ENCODE measurements around the gene PLPP4.

PLPP4 gene

GRCh38 chr10:120508966-120509365 is 51.9 kb downstream of the PLPP4 start:
- Histone ChIP-seq H3K27me3 (ENCODE audit: insufficient read depth, poor library complexity, severe bottlenecking) (no peaks in the 10 kb centered on the region), H3K27ac (replicated peaks) (no peak overlapping the region), H3K4me3 (replicated peaks; ENCODE audit: insufficient read depth, low read length) (no peak overlapping the region)
- DNase-seq (ENCODE audit: low read depth in 1 of 2, low spot score in 1 of 2) = no peak
- TF ChIP-seq, protein P1, sequence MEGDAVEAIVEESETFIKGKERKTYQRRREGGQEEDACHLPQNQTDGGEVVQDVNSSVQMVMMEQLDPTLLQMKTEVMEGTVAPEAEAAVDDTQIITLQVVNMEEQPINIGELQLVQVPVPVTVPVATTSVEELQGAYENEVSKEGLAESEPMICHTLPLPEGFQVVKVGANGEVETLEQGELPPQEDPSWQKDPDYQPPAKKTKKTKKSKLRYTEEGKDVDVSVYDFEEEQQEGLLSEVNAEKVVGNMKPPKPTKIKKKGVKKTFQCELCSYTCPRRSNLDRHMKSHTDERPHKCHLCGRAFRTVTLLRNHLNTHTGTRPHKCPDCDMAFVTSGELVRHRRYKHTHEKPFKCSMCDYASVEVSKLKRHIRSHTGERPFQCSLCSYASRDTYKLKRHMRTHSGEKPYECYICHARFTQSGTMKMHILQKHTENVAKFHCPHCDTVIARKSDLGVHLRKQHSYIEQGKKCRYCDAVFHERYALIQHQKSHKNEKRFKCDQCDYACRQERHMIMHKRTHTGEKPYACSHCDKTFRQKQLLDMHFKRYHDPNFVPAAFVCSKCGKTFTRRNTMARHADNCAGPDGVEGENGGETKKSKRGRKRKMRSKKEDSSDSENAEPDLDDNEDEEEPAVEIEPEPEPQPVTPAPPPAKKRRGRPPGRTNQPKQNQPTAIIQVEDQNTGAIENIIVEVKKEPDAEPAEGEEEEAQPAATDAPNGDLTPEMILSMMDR (IDR thresholded peaks at IDR 0.05; ENCODE audit: insufficient read depth, low read length) = no peak
- TF ChIP-seq POLR2AphosphoS5 (IDR thresholded peaks at IDR 0.05; ENCODE audit: low read depth) = no peak
- TF ChIP-seq SPI1 (IDR thresholded peaks at IDR 0.05; ENCODE audit: borderline replicate concordance, low read depth) = no peak
- TF ChIP-seq GABPA (IDR thresholded peaks at IDR 0.05; ENCODE audit: low read depth) = no peak
- TF ChIP-seq, protein P2, sequence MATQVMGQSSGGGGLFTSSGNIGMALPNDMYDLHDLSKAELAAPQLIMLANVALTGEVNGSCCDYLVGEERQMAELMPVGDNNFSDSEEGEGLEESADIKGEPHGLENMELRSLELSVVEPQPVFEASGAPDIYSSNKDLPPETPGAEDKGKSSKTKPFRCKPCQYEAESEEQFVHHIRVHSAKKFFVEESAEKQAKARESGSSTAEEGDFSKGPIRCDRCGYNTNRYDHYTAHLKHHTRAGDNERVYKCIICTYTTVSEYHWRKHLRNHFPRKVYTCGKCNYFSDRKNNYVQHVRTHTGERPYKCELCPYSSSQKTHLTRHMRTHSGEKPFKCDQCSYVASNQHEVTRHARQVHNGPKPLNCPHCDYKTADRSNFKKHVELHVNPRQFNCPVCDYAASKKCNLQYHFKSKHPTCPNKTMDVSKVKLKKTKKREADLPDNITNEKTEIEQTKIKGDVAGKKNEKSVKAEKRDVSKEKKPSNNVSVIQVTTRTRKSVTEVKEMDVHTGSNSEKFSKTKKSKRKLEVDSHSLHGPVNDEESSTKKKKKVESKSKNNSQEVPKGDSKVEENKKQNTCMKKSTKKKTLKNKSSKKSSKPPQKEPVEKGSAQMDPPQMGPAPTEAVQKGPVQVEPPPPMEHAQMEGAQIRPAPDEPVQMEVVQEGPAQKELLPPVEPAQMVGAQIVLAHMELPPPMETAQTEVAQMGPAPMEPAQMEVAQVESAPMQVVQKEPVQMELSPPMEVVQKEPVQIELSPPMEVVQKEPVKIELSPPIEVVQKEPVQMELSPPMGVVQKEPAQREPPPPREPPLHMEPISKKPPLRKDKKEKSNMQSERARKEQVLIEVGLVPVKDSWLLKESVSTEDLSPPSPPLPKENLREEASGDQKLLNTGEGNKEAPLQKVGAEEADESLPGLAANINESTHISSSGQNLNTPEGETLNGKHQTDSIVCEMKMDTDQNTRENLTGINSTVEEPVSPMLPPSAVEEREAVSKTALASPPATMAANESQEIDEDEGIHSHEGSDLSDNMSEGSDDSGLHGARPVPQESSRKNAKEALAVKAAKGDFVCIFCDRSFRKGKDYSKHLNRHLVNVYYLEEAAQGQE (IDR thresholded peaks at IDR 0.05; ENCODE audit: insufficient replicate concordance, low read depth) = no peak

DNA sequence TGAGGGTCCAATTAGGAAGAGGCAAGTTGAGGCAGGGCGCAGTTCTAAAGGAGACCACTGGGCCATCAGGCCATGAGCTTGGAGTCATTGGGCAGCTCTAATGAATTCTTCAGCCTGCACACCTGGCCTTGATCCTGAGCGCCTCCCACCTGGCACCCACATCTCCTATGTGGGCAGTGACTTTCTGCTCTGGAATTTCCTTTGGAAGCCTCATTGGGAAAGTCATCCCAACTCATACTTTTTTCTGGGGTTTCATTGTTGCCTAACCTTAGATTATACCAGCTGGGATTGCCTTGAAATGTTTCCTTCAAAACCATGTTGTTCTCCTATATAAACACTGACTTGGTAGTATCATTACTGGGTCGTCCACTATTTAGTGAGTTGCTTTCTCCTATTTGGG is 54.1 kb downstream of the PLPP4 start:
- H3K27me3 ChIP-seq (ENCODE audit: insufficient read depth, poor library complexity, severe bottlenecking) = no peaks in the 10 kb centered on the region
- TF ChIP-seq GABPA (IDR thresholded peaks at IDR 0.05; ENCODE audit: low read depth) (no peak), POLR2AphosphoS5 (IDR thresholded peaks at IDR 0.05; ENCODE audit: low read depth) (no peak), SPI1 (IDR thresholded peaks at IDR 0.05; ENCODE audit: borderline replicate concordance, low read depth) (no peak)
- TF ChIP-seq, protein P1 (IDR thresholded peaks at IDR 0.05; ENCODE audit: insufficient read depth, low read length) = no peak
- TF ChIP-seq, protein P2 (IDR thresholded peaks at IDR 0.05; ENCODE audit: insufficient replicate concordance, low read depth) = no peak
- no peak overlapping the region for H3K27ac ChIP-seq (replicated peaks)
- H3K4me3 ChIP-seq (replicated peaks; ENCODE audit: insufficient read depth, low read length) = no peak overlapping the region
- DNase-seq (ENCODE audit: low read depth in 1 of 2, low spot score in 1 of 2) = no peak

- no peaks in the 10 kb centered on the region for H3K27me3 ChIP-seq (ENCODE audit: insufficient read depth, poor library complexity, severe bottlenecking)
- no peak overlapping the region for H3K4me3 ChIP-seq (replicated peaks; ENCODE audit: insufficient read depth, low read length)
- H3K27ac ChIP-seq (replicated peaks) = no peak overlapping the region
- TF ChIP-seq, protein P1 (IDR thresholded peaks at IDR 0.05; ENCODE audit: insufficient read depth, low read length) = no peak
- TF ChIP-seq SPI1 (IDR thresholded peaks at IDR 0.05; ENCODE audit: borderline replicate concordance, low read depth) = no peak
- no peak for TF ChIP-seq POLR2AphosphoS5 (IDR thresholded peaks at IDR 0.05; ENCODE audit: low read depth)
- TF ChIP-seq, protein P2 (IDR thresholded peaks at IDR 0.05; ENCODE audit: insufficient replicate concordance, low read depth) = no peak
- DNase-seq (ENCODE audit: low read depth in 1 of 2, low spot score in 1 of 2) = no peak
Measured at GRCh38 chr10:120513307-120513796, 56.3 kb downstream of the PLPP4 start.

Measured in HL-60 (cell line).